GM18868 (cell line): ENCODE data around the gene CPAMD8.
"Not testable (repeated sequence)": the region's sequence is repeated elsewhere in the genome, so short reads cannot be mapped to it uniquely, and the experiment has no call there.

Experiments used
- ATAC-seq: cut with Tn5 transposase; IDR thresholded peaks from one replicate; pipeline ENCODE4 v1.9.1; 2021; ENCODE audit warnings: mild to moderate bottlenecking, moderate library complexity; ENCODE audit not compliant: unreplicated experiment

The CPAMD8 gene

GRCh38 chr19:17002455-17002854 is 24.2 kb downstream of the CPAMD8 start:
- ATAC-seq, result no peak

- no peak for ATAC-seq
These were observed 24.9 kb downstream of the CPAMD8 start for GRCh38 chr19:17001603-17002183.

- no peak for ATAC-seq
These were observed 27.9 kb downstream of the CPAMD8 start for GRCh38 chr19:16998635-16999194.

- ATAC-seq, result not testable (repeated sequence)
These were observed 29.6 kb downstream of the CPAMD8 start for GRCh38 chr19:16996838-16997490.

GRCh38 chr19:16988661-16989060 is 37.9 kb downstream of the CPAMD8 start:
- no peak for ATAC-seq

- ATAC-seq, result no peak
These were observed 41.2 kb downstream of the CPAMD8 start for GRCh38 chr19:16985403-16985802.

GRCh38 chr19:16982586-16982985 is 44.0 kb downstream of the CPAMD8 start:
- ATAC-seq, result not testable (repeated sequence)

GRCh38 chr19:16978839-16979802 is 47.5 kb downstream of the CPAMD8 start:
- ATAC-seq, result no peak

- ATAC-seq, result no peak
These were observed 48.5 kb downstream of the CPAMD8 start for GRCh38 chr19:16978156-16978555.

- no peak for ATAC-seq
These were observed 49.3 kb downstream of the CPAMD8 start for GRCh38 chr19:16977306-16977705.

GRCh38 chr19:16976446-16976845 is 50.2 kb downstream of the CPAMD8 start:
- no peak for ATAC-seq

GRCh38 chr19:16970821-16971220 is 55.8 kb downstream of the CPAMD8 start:
- no peak for ATAC-seq

- ATAC-seq, result no peak
These were observed 57.5 kb downstream of the CPAMD8 start for GRCh38 chr19:16969135-16969534.

GRCh38 chr19:16960996-16961822 is 65.4 kb downstream of the CPAMD8 start:
- not testable (repeated sequence) for ATAC-seq

- ATAC-seq, result not testable (repeated sequence)
These were observed 68.3 kb downstream of the CPAMD8 start for GRCh38 chr19:16958277-16958676.

- no peak for ATAC-seq
These were observed 68.8 kb downstream of the CPAMD8 start for GRCh38 chr19:16957855-16958254.

- ATAC-seq, result no peak
These were observed 69.4 kb downstream of the CPAMD8 start for GRCh38 chr19:16957151-16957701.

- ATAC-seq, result no peak
These were observed 71.4 kb downstream of the CPAMD8 start for GRCh38 chr19:16955161-16955560.

GRCh38 chr19:16952046-16952445 is 74.6 kb downstream of the CPAMD8 start:
- ATAC-seq, result no peak

GRCh38 chr19:16951529-16951928 is 75.1 kb downstream of the CPAMD8 start:
- ATAC-seq, result no peak
